HEK293 (cell line): ENCODE data around the gene CDO1.

ENCODE experiments used
- CTCF ChIA-PET: fragments of 350-600 bp; formaldehyde crosslinking; extraction: SDS; loops from one replicate; lab custom pipeline; 2021; ENCODE audit warnings: antibody characterized with exemption; lab: Yijun Ruan, JAX
- POLR2A ChIA-PET: fragments of 300-600 bp; formaldehyde crosslinking; extraction: SDS; loops from one replicate; lab custom pipeline; 2020; ENCODE audit warnings: antibody characterized with exemption, inconsistent platforms; lab: Yijun Ruan, JAX
- H3K27ac ChIP-seq: fragments of 200-500 bp; sonication (Bioruptor generic); 2 replicates; pipeline ENCODE4 v1.5.1; 2014; ENCODE audit warnings: low read depth, low read length, control low read depth, inconsistent platforms; ENCODE audit errors: extremely low read depth
- H3K36me3 ChIP-seq, 2 experiments: fragments of 200-500 bp in 1 of 2; sonication (Bioruptor generic) in 1 of 2; 1 replicate in 1 of 2; 2 replicates in 1 of 2; pipeline ENCODE4 v1.5.1; 2014 to 2017; ENCODE audit warnings: inconsistent platforms in 2 of 2, low read length in 2 of 2; ENCODE audit not compliant: control insufficient read depth in 2 of 2, insufficient read depth in 1 of 2
- H3K4me1 ChIP-seq: fragments of 200-500 bp; sonication (Bioruptor generic); 2 replicates; pipeline ENCODE4 v1.5.1; 2014; ENCODE audit warnings: mild to moderate bottlenecking, low read length, inconsistent platforms; ENCODE audit not compliant: control insufficient read depth, insufficient read depth
- H3K4me3 ChIP-seq: 2 replicates; pipeline ENCODE4 v1.5.1; 2011; ENCODE audit warnings: low read depth, mild to moderate bottlenecking, control low read depth, low read length, moderate library complexity
- H3K9me3 ChIP-seq: fragments of 200-500 bp; sonication (Bioruptor generic); 2 replicates; pipeline ENCODE4 v1.5.1; 2014; ENCODE audit warnings: low read depth, low read length, inconsistent platforms; ENCODE audit not compliant: control insufficient read depth, insufficient read depth
- IKZF3 ChIP-seq: fragments of 450-650 bp; IDR thresholded peaks from 2 replicates; pipeline ENCODE4 v1.5.0; 2018; ENCODE audit warnings: missing biosample characterization, mild to moderate bottlenecking, missing genetic modification characterization, moderate library complexity
- KLF10 ChIP-seq: fragments of 450-650 bp; IDR thresholded peaks from 2 replicates; pipeline ENCODE4 v1.5.1; 2018; ENCODE audit warnings: missing biosample characterization, mild to moderate bottlenecking, missing genetic modification characterization
- SETDB1 ChIP-seq: IDR thresholded peaks from one replicate; pipeline ENCODE4 v1.6.1; 2017; ENCODE audit warnings: mild to moderate bottlenecking, low read length, moderate library complexity, mixed read lengths; ENCODE audit not compliant: insufficient read length
- SP7 ChIP-seq: fragments of 450-650 bp; formaldehyde crosslinking; IDR thresholded peaks from 2 replicates; pipeline ENCODE4 v1.5.1; 2016; ENCODE audit warnings: missing biosample characterization, missing genetic modification characterization
- ZFHX2 ChIP-seq: fragments of 450-650 bp; formaldehyde crosslinking; conservative IDR thresholded peaks from 2 replicates; pipeline ENCODE4 v1.5.1; 2016; ENCODE audit warnings: missing biosample characterization, missing genetic modification characterization
- ZFP3 ChIP-seq: fragments of 450-650 bp; formaldehyde crosslinking; IDR thresholded peaks from 2 replicates; pipeline ENCODE4 v1.5.1; 2016; ENCODE audit warnings: low read depth, missing biosample characterization, missing genetic modification characterization
- ZFP69B ChIP-seq: fragments of 450-650 bp; formaldehyde crosslinking; IDR thresholded peaks from 2 replicates; pipeline ENCODE4 v1.5.1; 2016; ENCODE audit warnings: missing biosample characterization, missing genetic modification characterization
- ZNF114 ChIP-seq: fragments of 450-650 bp; formaldehyde crosslinking; IDR thresholded peaks from 2 replicates; pipeline ENCODE4 v1.5.0; 2017; ENCODE audit warnings: missing biosample characterization, missing genetic modification characterization
- ZNF211 ChIP-seq: fragments of 450-650 bp; formaldehyde crosslinking; IDR thresholded peaks from 2 replicates; pipeline ENCODE4 v1.5.1; 2016; ENCODE audit warnings: low read depth, missing biosample characterization, missing genetic modification characterization
- ZNF354C ChIP-seq: fragments of 450-650 bp; formaldehyde crosslinking; IDR thresholded peaks from 2 replicates; pipeline ENCODE4 v1.5.1; 2016; ENCODE audit warnings: missing biosample characterization, missing genetic modification characterization, low read depth, borderline replicate concordance
- ZNF416 ChIP-seq: fragments of 450-650 bp; formaldehyde crosslinking; IDR thresholded peaks from 2 replicates; pipeline ENCODE4 v1.5.1; 2016; ENCODE audit warnings: missing biosample characterization, missing genetic modification characterization
- ZNF426 ChIP-seq: fragments of 450-650 bp; formaldehyde crosslinking; IDR thresholded peaks from 2 replicates; pipeline ENCODE4 v1.5.1; 2017; ENCODE audit warnings: missing biosample characterization, missing genetic modification characterization, mild to moderate bottlenecking, inconsistent platforms, moderate library complexity
- ZNF433 ChIP-seq: fragments of 450-650 bp; formaldehyde crosslinking; IDR thresholded peaks from 2 replicates; pipeline ENCODE4 v1.5.1; 2016; ENCODE audit warnings: missing biosample characterization, missing genetic modification characterization, low read depth
- ZNF510 ChIP-seq: fragments of 450-650 bp; formaldehyde crosslinking; IDR thresholded peaks from 2 replicates; pipeline ENCODE4 v1.5.1; 2018; ENCODE audit warnings: mild to moderate bottlenecking, missing genetic modification characterization, missing biosample characterization; ENCODE audit not compliant: insufficient replicate concordance
- ZNF521 ChIP-seq: fragments of 450-650 bp; formaldehyde crosslinking; IDR thresholded peaks from 2 replicates; pipeline ENCODE4 v1.5.1; 2017; ENCODE audit warnings: missing biosample characterization, mild to moderate bottlenecking, missing genetic modification characterization
- ZNF529 ChIP-seq: fragments of 450-650 bp; formaldehyde crosslinking; IDR thresholded peaks from 2 replicates; pipeline ENCODE4 v1.5.1; 2017; ENCODE audit warnings: missing genetic modification characterization, missing biosample characterization; ENCODE audit not compliant: insufficient replicate concordance
- ZNF555 ChIP-seq: fragments of 450-650 bp; formaldehyde crosslinking; conservative IDR thresholded peaks from 2 replicates; pipeline ENCODE4 v1.5.1; 2017; ENCODE audit warnings: missing biosample characterization, mild to moderate bottlenecking, missing genetic modification characterization, inconsistent platforms
- ZNF571 ChIP-seq: fragments of 450-650 bp; formaldehyde crosslinking; IDR thresholded peaks from 2 replicates; pipeline ENCODE4 v1.5.0; 2017; ENCODE audit warnings: missing biosample characterization, missing genetic modification characterization
- ZNF623 ChIP-seq: fragments of 450-650 bp; formaldehyde crosslinking; IDR thresholded peaks from 2 replicates; pipeline ENCODE4 v1.5.1; 2016; ENCODE audit warnings: missing biosample characterization, missing genetic modification characterization
- ZNF658 ChIP-seq: fragments of 450-650 bp; formaldehyde crosslinking; IDR thresholded peaks from 2 replicates; pipeline ENCODE4; 2016; ENCODE audit warnings: missing biosample characterization, missing genetic modification characterization
- ZNF768 ChIP-seq: fragments of 450-650 bp; formaldehyde crosslinking; IDR thresholded peaks from 2 replicates; pipeline ENCODE4 v1.5.1; 2018; ENCODE audit warnings: missing biosample characterization, mild to moderate bottlenecking, missing genetic modification characterization
- ZNF843 ChIP-seq: fragments of 450-650 bp; formaldehyde crosslinking; IDR thresholded peaks from 2 replicates; pipeline ENCODE4 v1.5.1; 2016; ENCODE audit warnings: missing biosample characterization, missing genetic modification characterization
- TF ChIP-seq, protein P1 (sequence below): fragments of 450-650 bp; formaldehyde crosslinking; conservative IDR thresholded peaks from 2 replicates; pipeline ENCODE4 v1.5.1; 2016; ENCODE audit warnings: low read depth, missing biosample characterization, missing genetic modification characterization
- TF ChIP-seq, protein P2 (sequence below): fragments of 450-650 bp; formaldehyde crosslinking; IDR thresholded peaks from 2 replicates; pipeline ENCODE4 v1.5.1; 2016; ENCODE audit warnings: missing biosample characterization, missing genetic modification characterization
- TF ChIP-seq, protein P3 (sequence below): fragments of 450-650 bp; formaldehyde crosslinking; IDR thresholded peaks from 2 replicates; pipeline ENCODE4 v1.5.1; 2017; ENCODE audit warnings: missing biosample characterization, missing genetic modification characterization
- TF ChIP-seq, protein P4 (sequence below): fragments of 450-650 bp; formaldehyde crosslinking; IDR thresholded peaks from 2 replicates; pipeline ENCODE4 v1.5.1; 2016; ENCODE audit warnings: missing biosample characterization, missing genetic modification characterization, low read depth

The CDO1 gene

DNA sequence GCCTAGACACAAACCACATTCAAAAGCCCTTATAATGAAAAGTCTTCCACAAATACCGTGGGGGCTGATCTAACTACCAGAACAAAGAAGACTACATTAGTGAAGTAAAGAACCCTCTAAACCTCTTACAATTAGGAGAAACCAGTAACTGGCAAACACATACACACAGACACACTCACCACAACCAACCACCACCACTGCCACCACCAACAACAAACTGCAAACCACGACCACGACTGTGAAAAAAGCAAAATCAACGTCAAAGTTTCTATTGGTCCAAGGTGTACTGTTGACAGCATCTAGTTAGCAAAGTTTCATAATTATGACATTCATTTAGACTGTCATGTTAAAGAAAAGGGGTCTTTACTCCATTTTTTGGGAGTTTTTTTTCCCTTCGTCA lies 2.7 kb downstream of the CDO1 start:
- no peak for TF ChIP-seq ZNF354C
- TF ChIP-seq SETDB1, result no peak
- no peak for TF ChIP-seq IKZF3 (tag by site-specific recombination)
- TF ChIP-seq ZNF843, result no peak
- no peak for TF ChIP-seq SP7 (tag by site-specific recombination)
- TF ChIP-seq, protein P1, sequence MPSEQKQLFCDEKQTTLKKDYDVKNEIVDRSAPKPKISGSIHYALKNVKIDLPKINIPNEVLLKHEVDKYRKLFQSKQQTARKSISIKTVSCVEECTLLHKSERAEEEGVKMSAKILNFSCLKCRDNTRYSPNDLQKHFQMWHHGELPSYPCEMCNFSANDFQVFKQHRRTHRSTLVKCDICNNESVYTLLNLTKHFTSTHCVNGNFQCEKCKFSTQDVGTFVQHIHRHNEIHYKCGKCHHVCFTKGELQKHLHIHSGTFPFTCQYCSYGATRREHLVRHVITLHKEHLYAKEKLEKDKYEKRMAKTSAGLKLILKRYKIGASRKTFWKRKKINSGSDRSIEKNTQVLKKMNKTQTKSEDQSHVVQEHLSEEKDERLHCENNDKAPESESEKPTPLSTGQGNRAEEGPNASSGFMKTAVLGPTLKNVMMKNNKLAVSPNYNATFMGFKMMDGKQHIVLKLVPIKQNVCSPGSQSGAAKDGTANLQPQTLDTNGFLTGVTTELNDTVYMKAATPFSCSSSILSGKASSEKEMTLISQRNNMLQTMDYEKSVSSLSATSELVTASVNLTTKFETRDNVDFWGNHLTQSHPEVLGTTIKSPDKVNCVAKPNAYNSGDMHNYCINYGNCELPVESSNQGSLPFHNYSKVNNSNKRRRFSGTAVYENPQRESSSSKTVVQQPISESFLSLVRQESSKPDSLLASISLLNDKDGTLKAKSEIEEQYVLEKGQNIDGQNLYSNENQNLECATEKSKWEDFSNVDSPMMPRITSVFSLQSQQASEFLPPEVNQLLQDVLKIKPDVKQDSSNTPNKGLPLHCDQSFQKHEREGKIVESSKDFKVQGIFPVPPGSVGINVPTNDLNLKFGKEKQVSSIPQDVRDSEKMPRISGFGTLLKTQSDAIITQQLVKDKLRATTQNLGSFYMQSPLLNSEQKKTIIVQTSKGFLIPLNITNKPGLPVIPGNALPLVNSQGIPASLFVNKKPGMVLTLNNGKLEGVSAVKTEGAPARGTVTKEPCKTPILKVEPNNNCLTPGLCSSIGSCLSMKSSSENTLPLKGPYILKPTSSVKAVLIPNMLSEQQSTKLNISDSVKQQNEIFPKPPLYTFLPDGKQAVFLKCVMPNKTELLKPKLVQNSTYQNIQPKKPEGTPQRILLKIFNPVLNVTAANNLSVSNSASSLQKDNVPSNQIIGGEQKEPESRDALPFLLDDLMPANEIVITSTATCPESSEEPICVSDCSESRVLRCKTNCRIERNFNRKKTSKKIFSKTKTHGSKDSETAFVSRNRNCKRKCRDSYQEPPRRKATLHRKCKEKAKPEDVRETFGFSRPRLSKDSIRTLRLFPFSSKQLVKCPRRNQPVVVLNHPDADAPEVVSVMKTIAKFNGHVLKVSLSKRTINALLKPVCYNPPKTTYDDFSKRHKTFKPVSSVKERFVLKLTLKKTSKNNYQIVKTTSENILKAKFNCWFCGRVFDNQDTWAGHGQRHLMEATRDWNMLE, result no peak
- TF ChIP-seq ZNF416 (tag by site-specific recombination), result no peak
- no peak for TF ChIP-seq ZNF623 (tag by site-specific recombination)
- TF ChIP-seq ZNF529, result no peak
- no peak for TF ChIP-seq ZNF426 (tag by site-specific recombination)
- no peak for TF ChIP-seq ZFP3 (tag by site-specific recombination)
- TF ChIP-seq ZFP69B (tag by site-specific recombination), result no peak
- TF ChIP-seq ZNF571 (tag by site-specific recombination), result no peak
- TF ChIP-seq, protein P2, sequence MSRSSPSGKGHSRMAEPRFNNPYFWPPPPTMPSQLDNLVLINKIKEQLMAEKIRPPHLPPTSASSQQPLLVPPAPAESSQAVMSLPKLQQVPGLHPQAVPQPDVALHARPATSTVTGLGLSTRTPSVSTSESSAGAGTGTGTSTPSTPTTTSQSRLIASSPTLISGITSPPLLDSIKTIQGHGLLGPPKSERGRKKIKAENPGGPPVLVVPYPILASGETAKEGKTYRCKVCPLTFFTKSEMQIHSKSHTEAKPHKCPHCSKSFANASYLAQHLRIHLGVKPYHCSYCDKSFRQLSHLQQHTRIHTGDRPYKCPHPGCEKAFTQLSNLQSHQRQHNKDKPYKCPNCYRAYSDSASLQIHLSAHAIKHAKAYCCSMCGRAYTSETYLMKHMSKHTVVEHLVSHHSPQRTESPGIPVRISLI, result no peak
- TF ChIP-seq ZNF211 (tag by site-specific recombination), result no peak
- TF ChIP-seq ZNF114 (tag by site-specific recombination), result no peak
- TF ChIP-seq ZNF555 (tag by site-specific recombination), result no peak
- no peak for TF ChIP-seq ZFHX2 (tag by site-specific recombination)
- TF ChIP-seq, protein P3, sequence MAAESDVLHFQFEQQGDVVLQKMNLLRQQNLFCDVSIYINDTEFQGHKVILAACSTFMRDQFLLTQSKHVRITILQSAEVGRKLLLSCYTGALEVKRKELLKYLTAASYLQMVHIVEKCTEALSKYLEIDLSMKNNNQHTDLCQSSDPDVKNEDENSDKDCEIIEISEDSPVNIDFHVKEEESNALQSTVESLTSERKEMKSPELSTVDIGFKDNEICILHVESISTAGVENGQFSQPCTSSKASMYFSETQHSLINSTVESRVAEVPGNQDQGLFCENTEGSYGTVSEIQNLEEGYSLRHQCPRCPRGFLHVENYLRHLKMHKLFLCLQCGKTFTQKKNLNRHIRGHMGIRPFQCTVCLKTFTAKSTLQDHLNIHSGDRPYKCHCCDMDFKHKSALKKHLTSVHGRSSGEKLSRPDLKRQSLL (tag by site-specific recombination), result no peak
- TF ChIP-seq, all 188 proteins: peak for 0
- no peaks in the 10 kb centered on the region for H3K9me3 ChIP-seq
- CTCF ChIA-PET, result no interaction called here
- H3K4me3 ChIP-seq, result no peak overlapping the region
- H3K4me1 ChIP-seq, result 0 out of 2 replicates have a peak, but pooled peaks cover 2% of the 10 kb centered on the region
- H3K27ac ChIP-seq, result no peak overlapping the region
- POLR2A ChIA-PET, result no interaction called here
- no peaks in the 10 kb centered on the region for H3K36me3 ChIP-seq

DNA sequence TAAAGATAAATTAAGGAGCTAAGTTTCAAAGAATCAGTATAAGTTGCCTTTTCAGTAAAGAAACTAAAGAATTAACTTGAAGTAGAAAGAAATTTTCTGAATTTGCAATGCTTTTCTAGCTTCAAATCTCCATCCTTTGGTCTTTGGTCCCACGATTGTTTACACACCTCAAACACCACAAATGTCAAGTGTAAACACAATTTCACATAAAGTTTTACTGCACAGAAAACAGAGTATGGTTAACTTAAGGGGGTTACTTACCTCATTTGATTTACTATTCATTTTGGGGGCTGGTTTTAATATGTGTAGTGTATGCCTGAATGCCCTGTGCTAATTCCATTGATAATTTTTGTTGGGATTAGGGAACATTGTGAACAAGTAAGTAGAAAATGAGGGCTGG lies 4.1 kb downstream of the CDO1 start:
- Histone ChIP-seq H3K4me3 (no peak overlapping the region), H3K4me1 (0 out of 2 replicates have a peak, but pooled peaks cover 2% of the 10 kb centered on the region), H3K36me3 (no peaks in the 10 kb centered on the region), H3K27ac (no peak overlapping the region), H3K9me3 (no peaks in the 10 kb centered on the region)
- POLR2A ChIA-PET, result no interaction called here
- TF ChIP-seq KLF10, result no peak
- TF ChIP-seq ZNF426 (tag by site-specific recombination), result no peak
- TF ChIP-seq, protein P4, sequence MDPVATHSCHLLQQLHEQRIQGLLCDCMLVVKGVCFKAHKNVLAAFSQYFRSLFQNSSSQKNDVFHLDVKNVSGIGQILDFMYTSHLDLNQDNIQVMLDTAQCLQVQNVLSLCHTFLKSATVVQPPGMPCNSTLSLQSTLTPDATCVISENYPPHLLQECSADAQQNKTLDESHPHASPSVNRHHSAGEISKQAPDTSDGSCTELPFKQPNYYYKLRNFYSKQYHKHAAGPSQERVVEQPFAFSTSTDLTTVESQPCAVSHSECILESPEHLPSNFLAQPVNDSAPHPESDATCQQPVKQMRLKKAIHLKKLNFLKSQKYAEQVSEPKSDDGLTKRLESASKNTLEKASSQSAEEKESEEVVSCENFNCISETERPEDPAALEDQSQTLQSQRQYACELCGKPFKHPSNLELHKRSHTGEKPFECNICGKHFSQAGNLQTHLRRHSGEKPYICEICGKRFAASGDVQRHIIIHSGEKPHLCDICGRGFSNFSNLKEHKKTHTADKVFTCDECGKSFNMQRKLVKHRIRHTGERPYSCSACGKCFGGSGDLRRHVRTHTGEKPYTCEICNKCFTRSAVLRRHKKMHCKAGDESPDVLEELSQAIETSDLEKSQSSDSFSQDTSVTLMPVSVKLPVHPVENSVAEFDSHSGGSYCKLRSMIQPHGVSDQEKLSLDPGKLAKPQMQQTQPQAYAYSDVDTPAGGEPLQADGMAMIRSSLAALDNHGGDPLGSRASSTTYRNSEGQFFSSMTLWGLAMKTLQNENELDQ, result no peak
- no peak for TF ChIP-seq ZNF768
- TF ChIP-seq ZNF658, result no peak
- TF ChIP-seq ZNF510 (tag by site-specific recombination), result no peak
- TF ChIP-seq ZNF433 (tag by site-specific recombination), result no peak
- TF ChIP-seq ZNF521 (tag by site-specific recombination), result no peak
- TF ChIP-seq ZNF571 (tag by site-specific recombination), result no peak
- CTCF ChIA-PET, result no interaction called here
